Gastroesophageal sphincter (tissue), 3 donors: ENCODE data around the gene ZRANB3.

Experiments used
- CTCF ChIP-seq, 4 experiments: fragments of 200-600 bp in 2 of 4; fragments of 450-650 bp in 2 of 4; sonication (generic) in 1 of 4; IDR thresholded peaks; one replicate each; pipeline ENCODE4 v1.5.1; 2017 to 2019; ENCODE audit warnings: antibody characterized with exemption in 4 of 4, mild to moderate bottlenecking in 2 of 4, moderate library complexity in 2 of 4
- EP300 ChIP-seq: sonication (generic); formaldehyde crosslinking; IDR thresholded peaks from one replicate; pipeline ENCODE4 v1.6.1; 2017; ENCODE audit warnings: antibody characterized with exemption, mild to moderate bottlenecking
- POLR2A ChIP-seq, 2 donors: fragments of 450-650 bp; IDR thresholded peaks; one replicate each; pipeline ENCODE4 v1.6.1; 2017; ENCODE audit warnings: antibody characterized with exemption in 2 of 2, mild to moderate bottlenecking in 2 of 2, moderate library complexity in 1 of 2
- POLR2AphosphoS5 ChIP-seq: sonication (generic); formaldehyde crosslinking; IDR thresholded peaks from one replicate; pipeline ENCODE4 v1.6.1; 2017; ENCODE audit warnings: antibody characterized with exemption

GRCh38 chr2:135471106-135471505 lies 59.9 kb downstream of the ZRANB3 start:
- TF ChIP-seq CTCF (IDR thresholded peaks at IDR 0.05) (no peak), EP300 (no peak), POLR2A (IDR thresholded peaks at IDR 0.05) (no peak), POLR2AphosphoS5 (no peak)
